ENCODE data around the gene DSC2. TPM values are rescaled to one million over a fixed set of nuclear protein-coding genes. Genes with fewer than 3 reads are reported as not detected.
A peak's percentile ranks its signal among the peaks of the same experiment; 100 is the strongest.

The DSC2 gene
- 39.3 and 39.7 TPM in 2 replicates for total RNA-seq (2021; fragmentation: NEBNext Ultra II Directional; extraction: Animal tissue kit (Norgen Biotek cat#: 25700))
- polyA plus RNA-seq (2011; rRNA removed) = 2.5 and 4.6 TPM in 2 replicates
- 5.0 TPM for polyA plus RNA-seq (2011; cell fraction: cytosol; rRNA removed)
- 3.8 TPM for polyA plus RNA-seq (2011; cell fraction: nucleus; rRNA removed)
- polyA plus RNA-seq (2012, experiment 1 of 2) = 10.8 to 22.0 TPM (median 14.8 TPM) in 4 replicates
- polyA plus RNA-seq (2012, experiment 2 of 2) = 1.1 TPM
- 39.3 TPM for polyA plus RNA-seq (2013, experiment 1 of 2)
- 36.8 TPM for polyA plus RNA-seq (2013, experiment 2 of 2)
- polyA minus RNA-seq (2011; rRNA and poly(A)+ RNA removed) = 21.9 and 31.9 TPM in 2 replicates
- polyA minus RNA-seq (2011; cell fraction: cytosol; rRNA and poly(A)+ RNA removed) = 14.3 TPM
- polyA minus RNA-seq (2011; cell fraction: nucleus; rRNA and poly(A)+ RNA removed) = 15.2 TPM
- long read RNA-seq, experiment 1, full-length matches to known transcripts = 1 of 23 reads
- long read RNA-seq, experiment 1, partial matches to known transcripts = 6 of 23 reads
- long read RNA-seq, experiment 1, other reads (novel, unspliced or antisense) = 16 of 23 reads
- long read RNA-seq, experiment 2, partial matches to known transcripts = 1 of 1 reads
- long read RNA-seq, experiment 2, other reads (novel, unspliced or antisense) = 0 of 1 reads

- WGBS, 2 experiments (ENCODE audit: extremely low coverage in 1 of 2, insufficient coverage in 1 of 2, insufficient read length in 1 of 2, insufficient replicate concordance in 2 of 2, low coverage in 1 of 2, low lambda C conversion rate in 2 of 2, missing lambda C conversion rate in 1 of 2) = 1% methylated on average over 35 of the region's 44 CpGs; no CpG with 5 or more reads in 1 of the 2 experiments
- Histone ChIP-seq H2BK12ac (ENCODE audit: low read depth, low read length) (peak within 1 kb of the TSS; percentile 84; the same call in 1 of the 2 replicates), H2AK5ac (ENCODE audit: low read depth, low read length) (no peak within 1 kb of the TSS), H3K79me2 (ENCODE audit: control insufficient read depth in 1 of 2, insufficient read depth in 2 of 2, low read length in 2 of 2) (peaks cover 3 to 35% of the 10 kb centered on the region in 2 experiments; a peak in 3 of 4 replicates), H3K23me2 (ENCODE audit: low read depth, low read length) (peaks cover 3% of the 10 kb centered on the region; the same call in 1 of the 2 replicates), H2BK20ac (ENCODE audit: low read length) (no peak within 1 kb of the TSS), H3K4ac (replicated peaks; ENCODE audit: insufficient read length, low read depth, low read length) (no peak within 1 kb of the TSS), H3K4me2 (ENCODE audit: insufficient read depth in 1 of 2, low read depth in 2 of 2, low read length in 2 of 2) (peak within 1 kb of the TSS; percentile 63 to 74), H3K4me1 (replicated peaks in 1 of 4; ENCODE audit: control insufficient read depth in 3 of 4, insufficient read depth in 4 of 4, low read length in 3 of 4) (peaks cover 0 to 10% (median 6%) of the 10 kb centered on the region in 4 experiments; a peak in 5 of 7 replicates), H3K9me3 (ENCODE audit: insufficient read depth in 2 of 2, low read depth in 1 of 2, low read length in 1 of 2) (no peaks in the 10 kb centered on the region), H2BK15ac (ENCODE audit: low read length) (peak within 1 kb of the TSS; percentile 61; the same call in 1 of the 2 replicates), H3K27ac (ENCODE audit: low read depth, low read length) (peak within 1 kb of the TSS; percentile 90), H3K36me3 (ENCODE audit: control insufficient read depth in 2 of 4, insufficient read depth in 4 of 4, low read length in 3 of 4) (no peaks in the 10 kb centered on the region), H3K27me3 (replicated peaks in 1 of 4; ENCODE audit: control insufficient read depth in 3 of 4, extremely low read depth in 1 of 4, insufficient read depth in 3 of 4, low read length in 3 of 4) (no peaks in the 10 kb centered on the region), H4K5ac (ENCODE audit: insufficient read length, low read depth, low read length) (peak within 1 kb of the TSS; percentile 90), H4K20me1 (replicated peaks in 1 of 2; ENCODE audit: control insufficient read depth in 1 of 2, insufficient read depth in 2 of 2, low read length in 2 of 2) (peaks cover 0 to 2% of the 10 kb centered on the region in 2 experiments), H2BK120ac (replicated peaks; ENCODE audit: low read depth, low read length) (no peak within 1 kb of the TSS), H3K14ac (ENCODE audit: insufficient read length) (no peak within 1 kb of the TSS), H3K79me1 (ENCODE audit: low read depth, low read length) (peaks cover 5% of the 10 kb centered on the region; the same call in 1 of the 2 replicates), H4K91ac (replicated peaks; ENCODE audit: insufficient read length, low read length) (peak within 1 kb of the TSS; percentile 97), H3K18ac (ENCODE audit: extremely low read depth, low read length) (peak within 1 kb of the TSS; percentile 87), H3K56ac (replicated peaks; ENCODE audit: insufficient read length, low read depth, low read length) (peak within 1 kb of the TSS; percentile 75), H2AFZ (ENCODE audit: low read length) (peak within 1 kb of the TSS; percentile 80), H4K8ac (ENCODE audit: extremely low read depth, insufficient read depth, low read length) (peak within 1 kb of the TSS; percentile 99; the same call in 1 of the 2 replicates), H3K4me3 (ENCODE audit: extremely low read depth in 1 of 4, insufficient read depth in 2 of 4, low read depth in 3 of 4, low read length in 4 of 4) (peak within 1 kb of the TSS; percentile 76 to 97 (median 84)), H3K23ac (ENCODE audit: insufficient read length) (no peak within 1 kb of the TSS), H2BK5ac (ENCODE audit: low read depth, low read length) (peak within 1 kb of the TSS; percentile 88), H3K9ac (replicated peaks in 1 of 4; ENCODE audit: extremely low read depth in 1 of 4, low read depth in 3 of 4, low read length in 3 of 4) (peak within 1 kb of the TSS; percentile 80 to 95 (median 82))
- peak in 1 of 2 experiments; percentile 79 for DNase-seq (ENCODE audit: low read depth in 1 of 2, low spot score in 2 of 2)
- FAIRE-seq = no peak
- CTCF ChIA-PET (ENCODE audit: partially characterized antibody) = no interaction called here
- POLR2A ChIA-PET (ENCODE audit: partially characterized antibody) = interaction anchor here (1.1 to 2.6 kb wide), 6 partner anchors 12 to 395 kb away, joined by 3 to 13 read pairs (median 6); partner anchors contain the start of gene DSG2
- TF ChIP-seq HDAC2 (IDR thresholded peaks at IDR 0.05; ENCODE audit: borderline replicate concordance in 1 of 2, low read depth in 2 of 2, low read length in 2 of 2) (0 out of 4 replicates have a peak, but pooled peaks of 1 of the 2 experiments have one; percentile 25), JUN (IDR thresholded peaks at IDR 0.05; ENCODE audit: low read depth, low read length) (no peak), RBBP5 (IDR thresholded peaks at IDR 0.05; ENCODE audit: borderline replicate concordance, low read depth, low read length) (peak; percentile 50; the same call in 1 of the 2 replicates), RNF2 (IDR thresholded peaks at IDR 0.05; ENCODE audit: borderline replicate concordance, low read depth, low read length, missing control alignments, poor library complexity, severe bottlenecking) (no peak), FOSL1 (IDR thresholded peaks at IDR 0.05; ENCODE audit: insufficient read depth, low read depth, low read length) (no peak), POU5F1 (IDR thresholded peaks at IDR 0.05; ENCODE audit: low read depth, low read length) (no peak), E2F6 (IDR thresholded peaks at IDR 0.05) (no peak)
Measured at GRCh38 chr18:31102025-31102684, at the start of gene DSC2. DSC2 (minus strand) TSS chr18:31102421; CDS start chr18:31101971, 450 bp downstream.

Measured in H1 (cell line).